ENCODE measurements around the gene SLC24A3. TPM values are rescaled to one million over a fixed set of nuclear protein-coding genes. Genes with fewer than 3 reads are reported as not detected.

The SLC24A3 gene
- total RNA-seq, 6 experiments from 2014 or later, result not detected

DNA sequence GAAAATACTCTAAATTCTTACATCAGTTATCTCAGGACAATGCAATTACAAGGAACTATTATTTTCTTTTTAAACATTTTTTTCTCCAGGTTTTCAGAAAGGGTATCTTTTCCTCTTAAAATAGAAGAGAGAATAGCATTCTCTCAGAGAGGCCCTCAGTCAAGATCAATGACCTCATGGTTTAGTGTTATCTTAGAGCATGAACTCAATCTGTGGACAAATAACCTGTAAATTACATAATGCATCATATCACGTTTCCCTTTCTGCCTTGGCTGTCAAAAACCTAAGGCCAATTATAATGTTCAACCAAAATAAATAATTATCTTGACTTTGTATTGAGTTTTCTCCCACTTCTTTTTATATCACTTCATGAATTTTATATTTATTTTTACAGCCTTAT is 202.2 kb downstream of the SLC24A3 start:
- Mint-ChIP-seq H3K9me3 (peaks cover 10% of the 10 kb centered on the region; the same call in 1 of the 2 replicates), H3K27ac (no peak overlapping the region), H3K27me3 (ENCODE audit: insufficient read depth) (peaks cover 2% of the 10 kb centered on the region; the same call in 1 of the 2 replicates), H3K36me3 (ENCODE audit: low read depth) (no peaks in the 10 kb centered on the region), H3K4me1 (ENCODE audit: low read depth) (no peaks in the 10 kb centered on the region), H3K4me3 (no peak overlapping the region)
- no peak for DNase-seq
- TF ChIP-seq, protein P1, sequence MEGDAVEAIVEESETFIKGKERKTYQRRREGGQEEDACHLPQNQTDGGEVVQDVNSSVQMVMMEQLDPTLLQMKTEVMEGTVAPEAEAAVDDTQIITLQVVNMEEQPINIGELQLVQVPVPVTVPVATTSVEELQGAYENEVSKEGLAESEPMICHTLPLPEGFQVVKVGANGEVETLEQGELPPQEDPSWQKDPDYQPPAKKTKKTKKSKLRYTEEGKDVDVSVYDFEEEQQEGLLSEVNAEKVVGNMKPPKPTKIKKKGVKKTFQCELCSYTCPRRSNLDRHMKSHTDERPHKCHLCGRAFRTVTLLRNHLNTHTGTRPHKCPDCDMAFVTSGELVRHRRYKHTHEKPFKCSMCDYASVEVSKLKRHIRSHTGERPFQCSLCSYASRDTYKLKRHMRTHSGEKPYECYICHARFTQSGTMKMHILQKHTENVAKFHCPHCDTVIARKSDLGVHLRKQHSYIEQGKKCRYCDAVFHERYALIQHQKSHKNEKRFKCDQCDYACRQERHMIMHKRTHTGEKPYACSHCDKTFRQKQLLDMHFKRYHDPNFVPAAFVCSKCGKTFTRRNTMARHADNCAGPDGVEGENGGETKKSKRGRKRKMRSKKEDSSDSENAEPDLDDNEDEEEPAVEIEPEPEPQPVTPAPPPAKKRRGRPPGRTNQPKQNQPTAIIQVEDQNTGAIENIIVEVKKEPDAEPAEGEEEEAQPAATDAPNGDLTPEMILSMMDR (IDR thresholded peaks at IDR 0.05), result no peak

DNA sequence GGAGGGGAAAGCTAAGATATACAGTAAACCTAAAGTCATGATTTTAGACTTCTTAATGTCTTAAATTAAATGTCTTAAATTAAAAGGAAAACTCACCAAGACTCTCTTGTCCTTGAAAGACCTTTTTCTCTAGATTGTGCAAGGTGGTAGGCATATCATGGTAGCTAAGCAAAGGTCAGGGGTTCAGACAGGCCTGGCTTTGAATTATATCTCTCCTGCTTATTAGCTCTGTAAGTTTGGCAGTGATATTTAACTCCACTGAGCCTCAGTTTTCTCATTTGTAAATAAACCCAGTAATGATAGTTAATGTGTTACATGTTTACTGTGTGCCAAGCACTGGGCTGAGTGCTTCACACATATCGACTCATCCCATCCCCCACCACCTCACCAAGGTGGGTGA is 203.3 kb downstream of the SLC24A3 start:
- DNase-seq, result no peak
- no peaks in the 10 kb centered on the region for H3K36me3 Mint-ChIP-seq (ENCODE audit: low read depth)
- H3K27ac Mint-ChIP-seq, result no peak overlapping the region
- TF ChIP-seq, protein P1 (IDR thresholded peaks at IDR 0.05), result no peak
- peaks cover 10% of the 10 kb centered on the region; the same call in 1 of the 2 replicates for H3K9me3 Mint-ChIP-seq
- H3K27me3 Mint-ChIP-seq (ENCODE audit: insufficient read depth), result no peaks in the 10 kb centered on the region; the same call in 1 of the 2 replicates
- no peaks in the 10 kb centered on the region for H3K4me1 Mint-ChIP-seq (ENCODE audit: low read depth)
- H3K4me3 Mint-ChIP-seq, result no peak overlapping the region

DNA sequence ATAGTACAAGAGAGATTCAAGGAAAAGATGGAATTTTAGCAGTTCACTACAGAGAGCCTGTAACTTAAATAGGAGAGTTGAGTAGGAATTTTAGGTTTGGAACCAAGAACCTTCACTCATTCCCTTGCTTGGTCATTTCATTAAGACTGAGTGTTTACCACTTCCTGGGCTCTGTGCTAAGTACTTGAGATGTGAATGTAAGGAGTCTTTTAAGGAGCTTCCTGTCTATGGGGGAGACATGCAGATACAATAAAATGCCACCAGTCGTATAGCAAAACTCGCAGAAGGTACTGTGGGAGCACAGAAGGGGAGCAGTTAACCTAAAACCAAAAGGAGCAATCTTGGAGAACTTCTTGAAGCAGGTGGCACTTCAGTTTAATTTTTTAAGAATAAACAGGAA is 204.2 kb downstream of the SLC24A3 start:
- Mint-ChIP-seq H3K4me3 (no peak overlapping the region), H3K27ac (no peak overlapping the region), H3K27me3 (ENCODE audit: insufficient read depth) (peaks cover 2% of the 10 kb centered on the region; the same call in 1 of the 2 replicates), H3K9me3 (peaks cover 14% of the 10 kb centered on the region; the same call in 1 of the 2 replicates), H3K36me3 (ENCODE audit: low read depth) (no peaks in the 10 kb centered on the region), H3K4me1 (ENCODE audit: low read depth) (no peaks in the 10 kb centered on the region)
- DNase-seq, result no peak
- TF ChIP-seq, protein P1 (IDR thresholded peaks at IDR 0.05), result no peak

GRCh38 chr20:19419396-19419795 is 207.0 kb downstream of the SLC24A3 start:
- no peak for DNase-seq
- H3K36me3 Mint-ChIP-seq (ENCODE audit: low read depth), result no peaks in the 10 kb centered on the region; the same call in 1 of the 2 replicates
- no peaks in the 10 kb centered on the region for H3K4me1 Mint-ChIP-seq (ENCODE audit: low read depth)
- no peak overlapping the region for H3K4me3 Mint-ChIP-seq
- H3K9me3 Mint-ChIP-seq, result peaks cover 14% of the 10 kb centered on the region; the same call in 1 of the 2 replicates
- H3K27ac Mint-ChIP-seq, result no peak overlapping the region
- peaks cover 6% of the 10 kb centered on the region; the same call in 1 of the 2 replicates for H3K27me3 Mint-ChIP-seq (ENCODE audit: insufficient read depth)
- TF ChIP-seq, protein P1 (IDR thresholded peaks at IDR 0.05), result no peak

DNA sequence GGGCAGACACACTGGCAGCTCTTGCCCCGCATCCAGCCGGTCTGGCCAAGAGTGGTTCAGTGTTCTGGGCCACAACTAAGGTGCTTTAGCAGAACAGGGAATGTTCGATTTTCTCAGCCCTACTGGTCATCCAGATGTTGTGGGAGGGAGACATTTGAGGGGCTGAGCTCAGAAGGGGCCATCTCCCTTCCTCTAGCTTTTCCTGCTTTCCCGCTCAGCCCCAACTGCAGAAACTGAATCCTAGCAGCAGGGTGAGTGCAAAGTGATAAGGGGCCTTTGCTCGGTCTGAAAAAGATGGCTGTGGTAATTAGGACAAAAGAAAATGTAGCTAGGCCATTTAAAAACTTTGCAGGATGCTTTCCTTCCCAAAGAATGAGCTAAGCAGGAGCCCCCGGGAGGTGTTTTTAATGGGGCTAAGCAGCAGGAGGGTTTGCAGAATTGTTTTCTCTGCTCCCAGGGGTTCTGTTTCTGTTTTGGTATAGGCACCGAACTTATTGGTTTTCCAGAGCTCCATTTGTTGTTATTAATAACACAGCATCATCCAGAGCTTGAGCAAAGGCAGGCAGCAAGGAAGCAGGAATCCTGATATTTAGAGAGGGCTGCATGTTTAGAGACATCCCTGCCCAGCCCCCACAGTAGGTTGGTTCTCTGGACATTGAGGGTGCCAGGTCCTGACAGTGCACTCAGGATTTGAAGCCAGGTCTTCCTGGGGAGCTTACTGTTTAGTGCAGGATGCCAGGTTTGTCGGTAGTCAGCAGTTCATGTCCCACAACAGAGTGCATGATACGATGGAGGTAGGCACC is 210.9 kb downstream of the SLC24A3 start:
- Mint-ChIP-seq H3K36me3 (ENCODE audit: low read depth) (no peaks in the 10 kb centered on the region; the same call in 1 of the 2 replicates), H3K9me3 (peaks cover 15% of the 10 kb centered on the region; the same call in 1 of the 2 replicates), H3K27ac (no peak overlapping the region), H3K4me3 (no peak overlapping the region), H3K4me1 (ENCODE audit: low read depth) (no peaks in the 10 kb centered on the region), H3K27me3 (ENCODE audit: insufficient read depth) (peaks cover 6% of the 10 kb centered on the region; the same call in 1 of the 2 replicates)
- TF ChIP-seq, protein P1 (IDR thresholded peaks at IDR 0.05), result no peak
- DNase-seq, result no peak
